Gastrocnemius medialis (tissue), 4 donors: Measurements from ENCODE around the gene HOXB6.

Experiments used
- CTCF ChIP-seq, 5 experiments: fragments of 450-650 bp in 3 of 5; fragments of 200-600 bp in 2 of 5; sonication (generic) in 2 of 5; IDR thresholded peaks in 4 of 5; conservative IDR thresholded peaks in 1 of 5; 1 replicate in 4 of 5; 2 replicates in 1 of 5; pipeline ENCODE4 v1.5.1; 2016 to 2019; ENCODE audit warnings: antibody characterized with exemption in 5 of 5, mild to moderate bottlenecking in 3 of 5, moderate library complexity in 3 of 5
- POLR2A ChIP-seq, 2 donors: fragments of 450-650 bp; IDR thresholded peaks; one replicate each; pipeline ENCODE4 v1.6.1; 2017; ENCODE audit warnings: antibody characterized with exemption in 2 of 2, mild to moderate bottlenecking in 2 of 2, moderate library complexity in 2 of 2

- no peak for TF ChIP-seq POLR2A (IDR thresholded peaks at IDR 0.05)
- no peak for TF ChIP-seq CTCF (IDR thresholded peaks at IDR 0.05 in 4 of 5, conservative IDR thresholded peaks at IDR 0.05 in 1 of 5)
These were observed 20.0 kb upstream of the HOXB6 start for GRCh38 chr17:48624544-48625494.
